HG03575 (cell line): ENCODE results near the gene BHLHE23.
"Not testable (repeated sequence)": the region's sequence is repeated elsewhere in the genome, so short reads cannot be mapped to it uniquely, and the experiment has no call there.

Source experiments
- ATAC-seq: cut with Tn5 transposase; IDR thresholded peaks from one replicate; pipeline ENCODE4 v1.9.1; 2021; ENCODE audit not compliant: unreplicated experiment, insufficient number of reproducible peaks, low FRiP score; ENCODE audit errors: extremely low read depth

BHLHE23 gene

DNA sequence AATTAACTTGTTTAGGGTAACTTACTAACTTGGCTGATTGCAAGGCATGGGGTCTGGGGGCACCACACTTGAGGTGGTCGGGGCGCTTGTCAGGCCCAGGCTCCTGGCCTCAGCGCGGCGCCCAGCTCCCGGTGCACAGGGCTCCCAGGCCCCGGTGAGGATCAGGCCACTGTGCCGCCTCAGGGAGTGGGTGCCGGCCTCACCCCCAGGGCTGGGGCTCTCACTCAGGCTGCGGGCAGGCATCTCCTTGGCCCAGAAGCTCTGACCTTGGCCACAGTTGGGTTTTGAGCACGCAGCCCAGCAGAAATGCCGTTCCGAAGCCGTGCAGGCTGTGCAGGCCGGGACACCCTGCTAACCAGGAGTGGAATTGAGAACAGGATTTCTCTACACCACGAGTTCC, 37.8 kb upstream of the BHLHE23 start:
- ATAC-seq, result no peak

DNA sequence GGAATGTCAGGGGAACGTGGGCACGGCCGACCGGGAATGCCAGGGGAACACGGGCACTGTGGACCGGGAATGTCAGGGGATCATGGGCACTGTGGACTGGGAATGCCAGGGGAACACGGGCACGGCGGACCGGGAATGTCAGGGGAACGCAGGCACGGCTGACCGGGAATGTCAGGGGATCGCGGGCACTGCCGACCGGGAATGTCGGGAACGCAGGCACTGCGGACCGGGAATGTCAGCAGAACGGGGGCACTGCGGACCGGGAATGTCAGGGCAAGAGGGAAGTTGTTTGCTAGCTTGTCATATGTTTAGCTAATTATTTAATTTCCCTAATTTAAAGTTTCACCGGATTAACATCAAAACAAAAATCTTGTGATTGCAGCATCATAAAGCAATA, 37.4 kb upstream of the BHLHE23 start:
- ATAC-seq, result no peak

DNA sequence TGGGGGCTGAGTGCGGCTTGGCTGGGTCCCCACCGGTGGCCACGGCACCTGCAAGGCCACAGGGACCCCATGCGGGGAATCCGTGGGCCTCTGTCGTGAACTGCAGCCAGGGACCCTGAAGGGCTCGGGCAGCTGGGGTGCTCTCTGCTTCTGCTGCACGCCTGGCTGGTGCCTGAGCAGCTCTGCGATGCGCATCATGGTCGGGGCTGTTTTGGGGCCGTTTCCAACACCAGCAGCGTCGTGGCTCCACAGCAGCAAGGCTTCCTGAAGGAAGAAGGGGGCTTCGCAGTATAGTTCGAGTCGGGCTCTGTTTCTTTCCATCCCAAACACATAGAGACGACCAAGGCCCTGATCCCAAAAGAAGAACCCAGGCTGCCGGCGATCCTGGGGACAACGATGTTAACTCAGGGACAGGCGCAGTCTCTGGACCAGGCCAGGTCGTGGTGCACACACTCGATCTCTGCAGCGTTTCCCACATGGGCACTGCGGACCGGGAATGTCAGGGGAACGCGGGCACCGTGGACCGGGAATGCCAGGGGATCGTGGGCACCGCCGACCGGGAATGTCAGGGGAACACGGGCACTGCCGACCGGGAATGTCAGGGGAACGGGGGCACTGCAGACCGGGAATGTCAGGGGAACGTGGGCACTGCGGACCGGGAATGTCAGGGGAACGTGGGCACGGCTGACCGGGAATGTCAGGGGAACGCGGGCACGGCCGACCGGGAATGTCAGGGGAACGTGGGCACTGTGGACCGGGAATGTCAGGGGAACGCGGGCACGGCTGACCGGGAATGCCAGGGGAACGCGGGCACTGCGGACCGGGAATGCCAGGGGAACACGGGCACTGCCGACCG, 36.8 kb upstream of the BHLHE23 start:
- no peak for ATAC-seq

DNA sequence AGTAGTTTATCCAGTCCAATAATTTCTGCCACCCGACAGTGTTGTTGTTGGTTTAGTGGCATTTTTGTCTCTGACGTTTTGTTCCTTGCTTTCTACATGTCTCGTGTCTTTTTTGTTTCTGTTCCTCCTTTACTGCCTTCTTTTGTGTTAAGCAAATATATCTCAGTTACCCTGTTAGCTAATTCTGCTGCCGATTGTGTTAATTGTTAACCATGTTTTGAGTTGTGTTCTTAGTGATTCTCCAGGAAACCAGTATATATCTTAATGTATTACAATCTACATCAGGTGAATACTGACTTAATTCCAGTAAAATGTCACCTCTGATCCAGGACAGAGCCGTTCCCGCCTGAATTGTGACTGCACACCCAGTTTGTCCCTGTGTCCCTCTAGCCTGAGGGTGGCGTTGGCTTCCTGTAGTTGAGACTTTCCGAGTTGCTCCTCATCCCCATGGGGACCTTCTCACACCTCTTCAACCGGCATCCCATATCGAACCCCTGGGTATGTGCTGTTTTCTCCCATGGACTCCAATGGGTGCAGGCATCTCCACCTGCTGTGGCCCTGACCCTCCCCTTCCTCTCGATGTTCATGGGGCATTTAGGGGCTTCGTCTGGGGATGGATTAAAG, 35.8 kb upstream of the BHLHE23 start:
- ATAC-seq, result no peak

DNA sequence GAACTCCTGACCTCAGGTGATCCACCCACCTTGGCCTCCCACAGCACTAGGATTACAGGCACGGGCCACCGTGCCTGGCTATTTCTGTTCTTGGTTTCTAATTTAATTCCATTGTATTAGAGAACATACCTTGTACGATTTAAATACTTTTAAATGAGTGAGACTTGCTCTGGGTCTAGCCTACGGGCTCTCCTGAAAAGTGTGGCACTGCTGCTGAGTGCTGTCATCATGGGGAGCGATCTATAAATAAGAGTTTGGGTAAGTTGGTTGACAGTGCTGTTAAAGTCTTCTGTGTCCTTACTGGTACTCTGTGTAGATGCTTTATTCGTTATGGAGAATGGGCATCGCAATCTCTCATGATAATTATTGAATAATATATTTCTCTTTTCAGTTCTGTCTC, 35.0 kb upstream of the BHLHE23 start:
- no peak for ATAC-seq

DNA sequence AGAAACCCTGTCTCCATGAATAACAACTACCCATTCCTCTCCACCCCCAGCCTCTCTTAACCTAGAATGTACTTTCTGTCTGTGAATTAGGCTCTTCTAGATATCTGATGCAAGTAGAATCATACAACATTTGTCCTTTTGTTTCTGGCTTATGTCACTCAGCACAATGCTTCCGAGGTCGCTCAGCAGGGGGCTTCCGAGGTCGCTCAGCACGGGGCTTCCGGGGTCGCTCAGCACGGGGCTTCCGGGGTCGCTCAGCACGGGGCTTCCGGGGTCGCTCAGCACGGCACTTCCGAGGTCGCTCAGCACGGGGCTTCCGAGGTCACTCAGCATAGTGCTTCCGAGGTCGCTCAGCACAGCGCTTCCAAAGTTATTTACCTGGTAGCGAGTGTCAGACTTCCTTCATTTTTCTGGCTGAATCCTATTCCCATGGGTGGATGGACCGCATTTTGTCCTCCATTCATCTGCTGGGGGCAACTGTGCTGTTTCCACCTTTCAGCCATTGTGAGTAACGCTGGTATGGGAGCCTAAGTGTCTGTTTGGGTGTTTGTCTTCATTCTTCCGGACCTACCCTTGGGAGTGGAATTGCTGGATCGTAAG, 31.0 kb upstream of the BHLHE23 start:
- no peak for ATAC-seq

DNA sequence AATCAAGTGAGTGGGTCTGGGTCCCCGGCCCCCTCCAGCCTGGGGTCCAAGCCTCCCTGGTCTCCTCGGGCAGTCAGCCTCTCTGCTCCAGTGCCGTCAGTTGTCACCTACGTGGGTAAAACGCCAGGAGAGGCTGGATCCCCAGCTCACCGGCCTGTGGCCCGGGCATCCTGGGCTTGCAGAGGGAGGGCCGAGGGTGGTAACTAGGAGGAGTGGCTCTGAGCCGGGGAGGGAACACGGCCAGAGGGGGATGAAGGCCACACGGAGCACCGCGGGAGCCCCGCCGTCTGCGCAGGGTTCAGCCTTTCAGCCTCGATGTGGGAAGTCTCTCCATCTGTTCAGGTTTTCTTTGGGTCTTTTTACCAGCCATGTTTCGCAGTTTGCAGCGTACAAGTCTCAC, 29.5 kb upstream of the BHLHE23 start:
- no peak for ATAC-seq

DNA sequence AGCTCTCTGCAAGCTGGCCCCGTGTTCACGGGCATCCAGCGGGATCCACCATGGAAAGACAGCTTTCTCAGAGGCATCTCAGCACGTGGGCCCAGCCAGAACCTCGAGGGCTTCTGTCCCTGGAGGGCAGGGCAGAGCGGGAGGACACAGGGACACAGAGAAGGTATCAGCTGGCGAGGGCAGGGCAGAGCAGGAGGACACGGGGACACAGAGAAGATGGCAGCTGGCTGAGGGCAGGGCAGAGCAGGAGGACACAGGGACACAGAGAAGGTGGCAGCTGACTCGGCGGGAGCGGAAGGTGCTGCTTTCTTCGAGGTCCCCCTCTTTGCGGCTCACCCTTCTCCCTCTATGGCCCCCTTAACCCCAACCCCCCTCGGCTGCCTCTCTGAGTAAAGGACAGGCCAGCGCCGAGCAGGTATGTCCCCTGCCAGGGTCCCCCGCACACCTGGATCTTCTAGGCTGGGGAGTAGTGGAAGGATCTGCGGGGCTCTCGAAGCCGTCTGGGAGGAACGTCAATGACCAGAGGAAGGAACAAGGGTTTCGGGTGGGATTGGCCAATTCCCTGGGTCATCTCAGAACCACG, 28.9 kb upstream of the BHLHE23 start:
- ATAC-seq, result no peak

DNA sequence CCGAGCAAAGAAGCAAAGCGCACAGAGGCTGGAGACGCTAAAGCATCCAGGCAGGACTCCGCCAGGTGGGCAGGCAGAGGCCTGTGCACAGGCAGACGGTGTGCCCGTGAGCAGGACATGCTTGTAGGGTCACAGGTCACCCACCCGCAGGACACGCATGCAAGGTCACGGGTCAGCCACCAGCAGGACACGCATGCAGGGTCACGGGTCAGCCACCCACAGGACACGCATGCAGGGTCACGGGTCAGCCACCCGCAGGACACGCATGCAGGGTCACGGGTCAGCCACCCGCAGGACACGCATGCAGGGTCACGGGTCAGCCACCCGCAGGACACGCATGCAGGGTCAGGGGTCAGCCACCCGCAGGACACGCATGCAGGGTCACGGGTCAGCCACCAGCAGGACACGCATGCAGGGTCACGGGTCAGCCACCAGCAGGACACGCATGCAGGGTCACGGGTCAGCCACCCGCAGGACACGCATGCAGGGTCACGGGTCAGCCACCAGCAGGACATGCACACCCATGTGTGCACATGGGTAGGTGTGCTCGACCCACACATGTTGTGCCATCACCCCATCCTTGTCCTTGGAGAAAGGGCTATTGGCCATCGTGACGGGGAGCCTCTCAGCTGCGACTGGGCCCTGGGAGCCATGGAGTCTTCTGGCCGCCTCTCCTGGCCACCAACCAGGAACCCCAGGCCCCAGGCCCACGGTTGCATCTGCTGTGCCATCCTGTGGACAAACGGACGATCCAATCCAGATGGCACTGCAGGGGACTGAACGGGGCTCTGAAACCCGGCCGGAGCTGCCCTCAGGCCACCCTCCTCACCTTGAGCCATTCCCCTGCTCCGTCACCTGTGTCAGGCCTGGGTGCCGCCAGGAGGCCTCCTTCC, 28.2 kb upstream of the BHLHE23 start:
- ATAC-seq, result not testable (repeated sequence)

DNA sequence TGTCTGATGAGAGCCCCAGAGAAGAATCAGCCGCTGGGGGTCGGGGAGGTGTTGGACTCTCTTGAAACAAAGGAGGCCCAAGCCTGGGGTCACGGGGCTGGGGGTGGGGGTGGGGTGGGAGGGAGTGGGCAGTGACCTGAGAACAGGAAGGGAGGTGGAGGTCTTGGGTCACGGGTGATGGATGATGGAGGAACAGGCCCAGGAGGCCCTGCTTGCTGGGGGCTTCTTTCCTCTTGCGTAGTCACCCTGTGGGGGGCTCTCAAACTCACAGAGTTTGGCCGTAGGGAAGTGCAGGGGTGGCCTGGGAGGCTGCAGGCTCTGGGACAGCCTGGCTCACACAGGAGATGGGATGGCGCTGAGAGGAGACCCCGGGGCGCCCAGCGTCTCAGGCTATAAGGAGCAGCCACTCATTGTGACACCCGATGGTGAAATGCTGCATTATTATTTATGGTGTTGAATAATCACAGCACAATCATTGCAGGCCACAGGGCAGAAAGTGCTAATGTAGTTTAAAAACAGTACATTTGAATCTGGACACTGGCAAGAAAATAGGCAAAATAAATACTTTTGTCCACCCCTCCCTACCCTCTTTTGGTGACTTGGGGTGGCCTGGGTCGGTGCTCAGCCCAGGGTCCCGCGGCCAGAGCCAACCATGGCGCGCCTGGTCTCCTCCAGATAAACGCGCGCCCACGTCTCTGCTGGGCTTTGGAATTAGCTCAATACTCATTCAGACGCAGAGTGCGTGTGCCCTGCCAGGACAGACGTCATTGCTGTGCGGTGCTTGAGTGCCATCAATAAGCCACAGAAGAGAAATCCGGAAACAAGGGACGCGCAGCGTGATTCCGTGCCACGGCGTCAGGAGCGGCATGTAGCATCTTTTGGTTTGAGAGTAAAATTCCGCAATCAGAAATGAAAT, 27.3 kb upstream of the BHLHE23 start:
- ATAC-seq, result no peak

DNA sequence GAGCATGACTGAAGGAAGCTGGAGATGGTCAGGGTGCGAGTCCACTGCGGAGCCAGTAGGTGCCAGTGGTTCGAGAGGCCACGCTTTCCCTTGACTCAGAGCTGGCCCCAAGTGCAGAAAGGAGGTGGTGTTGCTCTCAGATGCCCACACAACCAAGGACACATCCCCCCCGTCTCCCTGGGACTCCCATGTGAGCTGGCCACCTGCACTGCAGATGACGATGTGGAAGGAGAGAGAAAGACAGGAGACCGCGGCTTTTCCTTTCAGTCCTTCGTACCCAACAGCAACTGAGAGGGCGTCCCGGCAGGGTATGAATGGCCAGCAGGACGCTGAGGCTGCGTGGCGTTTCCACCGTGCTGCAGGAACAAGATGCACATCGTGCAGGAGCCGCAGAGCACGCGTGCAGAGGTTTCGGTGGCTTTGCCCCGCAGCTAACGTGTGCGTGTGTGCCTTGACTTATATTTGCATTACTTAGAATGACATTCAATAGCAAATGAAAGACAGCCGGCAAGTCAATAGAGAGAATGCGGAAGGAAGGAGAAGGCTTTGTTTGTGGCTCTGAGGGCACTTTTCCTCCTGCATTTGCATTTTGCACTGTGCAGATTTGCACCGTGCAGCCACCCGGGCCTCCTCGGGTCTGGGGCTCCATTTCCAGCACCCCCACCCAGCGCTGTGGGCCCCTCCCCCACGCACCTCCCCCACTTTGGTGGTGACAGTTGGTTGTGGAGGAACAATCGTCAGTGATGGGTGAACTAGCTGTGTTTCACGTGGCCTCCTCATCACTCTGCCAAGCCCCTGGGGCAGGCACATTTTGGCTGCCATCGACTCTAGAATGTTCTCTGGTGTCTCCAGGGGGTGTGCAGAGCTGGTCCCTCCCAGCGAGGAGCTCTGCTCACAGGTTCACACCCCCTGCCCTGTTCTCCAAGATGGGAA, 26.4 kb upstream of the BHLHE23 start:
- ATAC-seq, result peak; percentile 35

DNA sequence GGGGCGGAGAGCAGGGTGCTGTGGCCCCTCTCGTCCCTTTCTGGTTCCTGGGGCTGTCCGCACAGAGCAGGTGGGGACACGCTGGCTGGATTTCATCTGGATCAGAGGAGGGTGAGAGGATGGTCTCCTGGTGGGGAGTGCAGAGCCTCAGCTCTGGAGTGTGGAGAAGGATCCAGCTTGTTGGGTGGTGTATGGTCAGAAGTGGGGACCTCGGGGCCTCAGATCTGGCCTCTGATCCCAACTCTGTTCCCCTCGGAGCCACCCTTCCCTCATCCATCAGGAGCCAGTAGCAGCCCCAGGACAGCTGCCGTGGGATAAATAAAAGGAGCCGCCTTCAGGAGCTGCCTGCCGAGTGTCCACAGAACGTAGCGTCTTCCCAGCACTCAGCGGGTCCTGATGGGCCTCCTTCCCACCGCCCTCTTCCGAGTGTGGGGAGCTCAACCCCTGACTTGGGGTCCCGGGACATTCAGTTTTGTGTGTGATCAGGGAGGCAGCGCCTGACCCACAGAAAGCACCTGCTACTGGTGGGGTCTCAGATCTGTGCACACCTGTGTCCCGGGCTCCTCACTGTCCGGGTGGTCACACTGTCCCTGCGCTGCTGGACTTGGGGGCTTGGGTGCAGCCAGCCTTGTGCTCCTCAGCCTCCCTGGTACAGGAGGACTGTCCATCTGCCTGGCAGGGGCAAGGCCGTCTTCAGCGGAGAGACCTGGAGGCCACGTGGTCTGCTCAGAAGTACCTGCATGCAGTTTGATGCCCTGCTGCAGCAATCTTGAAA, 25.4 kb upstream of the BHLHE23 start:
- ATAC-seq, result no peak

DNA sequence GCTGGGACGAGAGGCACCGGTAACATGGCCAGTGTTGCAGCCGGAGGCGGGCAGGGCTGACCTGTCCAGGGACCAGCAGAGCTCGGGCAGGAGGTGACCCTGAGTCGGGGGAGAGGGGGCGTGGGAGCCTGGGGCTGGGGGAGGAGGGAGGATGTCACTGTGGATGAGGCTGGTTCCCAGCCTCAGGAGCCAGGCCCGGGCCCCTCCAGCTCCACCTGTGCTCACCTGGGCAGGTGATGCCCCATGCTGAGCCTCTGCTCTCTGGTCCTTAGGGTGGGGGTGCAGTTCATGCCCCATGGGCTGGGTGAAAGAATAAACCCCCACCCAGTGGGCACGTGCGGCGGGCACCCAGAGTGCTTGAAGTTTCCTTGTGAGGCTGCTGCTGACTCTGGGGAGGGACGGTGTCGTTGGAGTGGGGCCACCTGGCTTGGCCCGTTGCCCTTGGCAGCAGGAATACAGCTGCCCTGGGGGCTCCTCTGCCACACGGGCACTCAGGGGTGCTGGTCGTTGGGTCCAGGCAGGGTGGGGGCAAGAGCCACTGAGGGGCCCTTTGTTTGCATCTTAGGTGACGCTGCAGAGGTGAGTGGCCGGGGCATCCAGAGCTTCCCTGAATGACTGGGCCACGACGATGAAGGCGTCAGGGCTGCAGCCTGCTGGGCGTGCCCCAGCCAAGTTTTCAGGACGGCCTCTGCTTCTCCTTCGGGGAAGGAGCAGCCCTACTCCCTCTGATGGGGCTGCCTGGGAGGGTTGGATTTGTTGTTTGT, 24.7 kb upstream of the BHLHE23 start:
- ATAC-seq, result no peak

DNA sequence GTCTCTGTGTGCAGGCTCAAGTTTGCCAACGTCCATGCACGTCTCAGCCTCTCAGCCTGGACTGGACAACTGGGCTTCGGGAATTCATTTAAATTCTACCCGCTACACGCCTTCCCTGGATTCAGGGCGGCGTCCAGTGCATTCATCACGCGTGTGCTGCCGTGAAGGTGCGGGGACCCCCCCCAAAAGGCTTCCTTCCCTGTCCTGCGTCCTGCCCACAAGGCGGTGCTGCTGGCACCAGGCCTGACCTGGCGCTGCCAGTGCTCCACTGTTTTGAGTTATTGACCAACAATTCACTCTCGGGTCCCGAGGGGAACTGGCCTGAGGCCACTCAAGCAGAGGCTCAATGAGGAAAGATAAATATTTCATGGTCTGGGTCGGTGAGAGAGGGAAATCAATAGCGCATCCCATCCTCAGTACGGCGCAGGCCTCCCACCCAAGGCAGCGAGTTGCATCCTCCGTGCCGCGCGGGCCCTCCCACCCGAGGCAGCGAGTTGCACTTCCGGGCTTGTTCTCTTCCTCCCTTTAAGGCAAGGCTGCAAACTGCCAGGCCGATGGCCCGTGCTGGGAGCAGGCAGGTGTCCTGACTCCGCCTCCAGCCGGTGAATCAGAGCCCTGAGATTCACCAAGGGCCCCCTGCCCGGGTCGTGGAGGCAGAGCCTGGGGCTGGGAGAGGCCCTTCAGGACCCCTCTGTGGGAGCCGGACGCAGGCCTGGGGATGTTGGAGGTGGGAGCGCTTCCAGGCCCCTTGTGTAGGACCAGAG, 22.8 kb upstream of the BHLHE23 start:
- ATAC-seq, result no peak

DNA sequence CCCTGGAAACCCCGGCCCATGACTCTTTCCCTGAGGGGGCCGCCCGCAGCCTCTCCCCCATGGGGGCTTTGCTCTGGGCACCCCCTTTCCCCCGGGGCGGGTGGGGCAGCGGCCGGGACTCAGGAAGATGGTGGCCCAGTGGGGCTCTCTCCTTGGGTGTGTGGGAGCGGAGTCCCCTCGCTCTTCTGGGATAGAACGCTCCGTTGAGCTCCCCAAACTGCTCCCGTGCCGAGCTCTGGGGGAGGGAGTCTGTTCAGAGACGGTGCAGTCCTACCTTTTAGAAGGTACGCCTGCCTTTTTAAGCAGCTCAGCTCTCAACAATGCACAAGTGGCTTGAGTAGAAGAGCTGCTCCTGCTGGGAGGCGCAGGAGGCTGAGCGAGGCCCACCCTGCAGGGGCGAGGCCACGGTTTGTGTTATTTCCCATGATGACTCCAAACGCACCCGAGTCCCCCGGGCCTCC, 21.7 kb upstream of the BHLHE23 start:
- ATAC-seq, result no peak
